Type B pancreatic cell (in vitro differentiated cells): ENCODE data around the gene PCDHB12. TPM values are rescaled to one million over a fixed set of nuclear protein-coding genes. Genes with fewer than 3 reads are reported as not detected.
A peak's percentile ranks its signal among the peaks of the same experiment; 100 is the strongest.
"Not testable (repeated sequence)": the region's sequence is repeated elsewhere in the genome, so short reads cannot be mapped to it uniquely, and the experiment has no call there.

Source experiments
- DNase-seq: peaks from one replicate; pipeline ENCODE4 v3.0.0; 2021; ENCODE audit warnings: mixed read lengths; ENCODE audit not compliant: unreplicated experiment; ENCODE audit errors: extremely low spot score
- H3K27ac Mint-ChIP-seq: 2 replicates; pipeline ENCODE4 v1.8.0; 2021; ENCODE audit warnings: mild to moderate bottlenecking, mixed read lengths
- H3K27me3 Mint-ChIP-seq: 2 replicates; pipeline ENCODE4 v1.8.0; 2021; ENCODE audit warnings: mixed read lengths
- H3K36me3 Mint-ChIP-seq: 2 replicates; pipeline ENCODE4 v1.8.0; 2021; ENCODE audit warnings: mixed read lengths
- H3K4me1 Mint-ChIP-seq: one replicate; pipeline ENCODE4 v1.8.0; 2021; ENCODE audit warnings: mixed read lengths; ENCODE audit not compliant: unreplicated experiment
- H3K4me3 Mint-ChIP-seq: 2 replicates; pipeline ENCODE4 v1.8.0; 2021; ENCODE audit warnings: mild to moderate bottlenecking, mixed read lengths
- H3K9me3 Mint-ChIP-seq: 2 replicates; pipeline ENCODE4 v1.8.0; 2021; ENCODE audit warnings: mixed read lengths
- total RNA-seq: library from RNA; stranded (reverse); gene quantifications from 2 replicates; pipeline ENCODE4 v1.2.1, GENCODE V29; 2021; ENCODE audit warnings: low replicate concordance
- TF ChIP-seq, protein P1 (sequence below): fragments of 200-600 bp; sonication (generic); conservative IDR thresholded peaks from 2 replicates; pipeline ENCODE4 v1.5.0; 2021; ENCODE audit warnings: antibody characterized with exemption, mild to moderate bottlenecking

The PCDHB12 gene
- total RNA-seq, 1 donor from 2014 or later, result 1.4 TPM

DNA sequence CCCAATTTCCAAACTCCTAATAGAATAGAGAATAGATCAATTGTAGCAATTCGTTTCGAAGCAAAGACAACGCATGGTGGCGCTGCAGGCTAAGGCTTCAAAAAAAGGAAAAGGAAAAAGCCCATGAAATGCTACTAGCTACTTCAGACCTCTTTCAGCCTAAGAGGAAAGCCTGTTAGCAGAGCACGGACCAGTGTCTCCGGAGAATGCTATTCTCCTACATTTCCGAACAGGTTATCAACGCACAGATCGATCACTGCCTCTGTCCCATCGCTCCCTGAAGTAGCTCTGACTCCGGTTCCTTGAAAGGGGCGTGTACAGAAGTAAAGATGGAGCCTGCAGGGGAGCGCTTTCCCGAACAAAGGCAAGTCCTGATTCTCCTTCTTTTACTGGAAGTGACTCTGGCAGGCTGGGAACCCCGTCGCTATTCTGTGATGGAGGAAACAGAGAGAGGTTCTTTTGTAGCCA is 36.8 kb downstream of the PCDHB12 start, which contains the start of gene PCDHB15:
Gene PCDHB15 (plus strand): TSS at position 146 of the 468 bp plus-strand sequence. CDS start 184 bp downstream, at position 330.
- no peak for DNase-seq
- H3K4me3 Mint-ChIP-seq, result peak within 1 kb of the TSS; percentile 84
- H3K36me3 Mint-ChIP-seq, result peaks cover 18% of the 10 kb centered on the region
- no peaks in the 10 kb centered on the region for H3K4me1 Mint-ChIP-seq
- no peak within 1 kb of the TSS for H3K27ac Mint-ChIP-seq
- H3K27me3 Mint-ChIP-seq, result no peaks in the 10 kb centered on the region
- peaks cover 25% of the 10 kb centered on the region for H3K9me3 Mint-ChIP-seq
- TF ChIP-seq, protein P1, sequence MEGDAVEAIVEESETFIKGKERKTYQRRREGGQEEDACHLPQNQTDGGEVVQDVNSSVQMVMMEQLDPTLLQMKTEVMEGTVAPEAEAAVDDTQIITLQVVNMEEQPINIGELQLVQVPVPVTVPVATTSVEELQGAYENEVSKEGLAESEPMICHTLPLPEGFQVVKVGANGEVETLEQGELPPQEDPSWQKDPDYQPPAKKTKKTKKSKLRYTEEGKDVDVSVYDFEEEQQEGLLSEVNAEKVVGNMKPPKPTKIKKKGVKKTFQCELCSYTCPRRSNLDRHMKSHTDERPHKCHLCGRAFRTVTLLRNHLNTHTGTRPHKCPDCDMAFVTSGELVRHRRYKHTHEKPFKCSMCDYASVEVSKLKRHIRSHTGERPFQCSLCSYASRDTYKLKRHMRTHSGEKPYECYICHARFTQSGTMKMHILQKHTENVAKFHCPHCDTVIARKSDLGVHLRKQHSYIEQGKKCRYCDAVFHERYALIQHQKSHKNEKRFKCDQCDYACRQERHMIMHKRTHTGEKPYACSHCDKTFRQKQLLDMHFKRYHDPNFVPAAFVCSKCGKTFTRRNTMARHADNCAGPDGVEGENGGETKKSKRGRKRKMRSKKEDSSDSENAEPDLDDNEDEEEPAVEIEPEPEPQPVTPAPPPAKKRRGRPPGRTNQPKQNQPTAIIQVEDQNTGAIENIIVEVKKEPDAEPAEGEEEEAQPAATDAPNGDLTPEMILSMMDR, result peak; percentile 67

DNA sequence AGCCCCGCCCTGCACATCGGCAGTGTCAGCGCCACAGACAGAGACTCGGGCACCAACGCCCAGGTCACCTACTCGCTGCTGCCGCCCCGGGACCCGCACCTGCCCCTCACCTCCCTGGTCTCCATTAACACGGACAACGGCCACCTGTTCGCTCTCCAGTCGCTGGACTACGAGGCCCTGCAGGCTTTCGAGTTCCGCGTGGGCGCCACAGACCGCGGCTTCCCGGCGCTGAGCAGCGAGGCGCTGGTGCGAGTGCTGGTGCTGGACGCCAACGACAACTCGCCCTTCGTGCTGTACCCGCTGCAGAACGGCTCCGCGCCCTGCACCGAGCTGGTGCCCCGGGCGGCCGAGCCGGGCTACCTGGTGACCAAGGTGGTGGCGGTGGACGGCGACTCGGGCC is 38.5 kb downstream of the PCDHB12 start:
- H3K4me1 Mint-ChIP-seq, H3K27me3 Mint-ChIP-seq, H3K4me3 Mint-ChIP-seq, DNase-seq, H3K27ac Mint-ChIP-seq: not testable (repeated sequence)
- H3K36me3 Mint-ChIP-seq, result peaks cover 16% of the 10 kb centered on the region
- H3K9me3 Mint-ChIP-seq, result peaks cover 19% of the 10 kb centered on the region

DNA sequence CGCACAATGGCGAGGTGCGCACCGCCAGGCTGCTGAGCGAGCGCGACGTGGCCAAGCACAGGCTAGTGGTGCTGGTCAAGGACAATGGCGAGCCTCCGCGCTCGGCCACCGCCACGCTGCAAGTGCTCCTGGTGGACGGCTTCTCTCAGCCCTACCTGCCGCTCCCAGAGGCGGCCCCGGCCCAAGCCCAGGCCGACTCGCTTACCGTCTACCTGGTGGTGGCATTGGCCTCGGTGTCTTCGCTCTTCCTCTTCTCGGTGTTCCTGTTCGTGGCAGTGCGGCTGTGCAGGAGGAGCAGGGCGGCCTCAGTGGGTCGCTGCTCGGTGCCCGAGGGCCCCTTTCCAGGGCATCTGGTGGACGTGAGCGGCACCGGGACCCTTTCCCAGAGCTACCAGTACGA is 38.9 kb downstream of the PCDHB12 start:
- H3K4me3 Mint-ChIP-seq, H3K27ac Mint-ChIP-seq, DNase-seq, H3K27me3 Mint-ChIP-seq, H3K4me1 Mint-ChIP-seq: not testable (repeated sequence)
- peaks cover 19% of the 10 kb centered on the region for H3K9me3 Mint-ChIP-seq
- H3K36me3 Mint-ChIP-seq, result peaks cover 15% of the 10 kb centered on the region

DNA sequence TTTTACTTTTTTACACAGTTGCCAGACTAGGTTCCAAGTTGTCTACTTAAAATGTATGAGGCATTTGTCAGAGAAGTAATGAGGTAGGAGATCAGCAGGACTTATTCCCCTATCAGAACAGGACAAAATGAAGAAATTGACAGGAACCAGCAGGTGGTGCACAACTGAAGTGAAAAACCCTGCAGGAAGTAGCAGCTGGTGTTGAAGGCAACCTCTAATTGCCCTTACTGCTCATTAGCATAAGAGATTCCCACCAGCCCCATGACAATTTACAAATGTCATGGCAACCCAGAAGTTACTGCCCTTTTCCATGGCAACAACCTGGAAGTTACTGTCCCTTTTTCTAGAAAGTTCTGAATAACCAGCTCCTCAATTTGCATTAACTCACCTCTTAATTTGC is 42.1 kb downstream of the PCDHB12 start:
- TF ChIP-seq, protein P1, result no peak
- Mint-ChIP-seq H3K27me3 (no peaks in the 10 kb centered on the region), H3K4me1 (no peaks in the 10 kb centered on the region), H3K27ac (no peak overlapping the region), H3K9me3 (peaks cover 23% of the 10 kb centered on the region), H3K4me3 (no peak overlapping the region), H3K36me3 (peaks cover 12% of the 10 kb centered on the region)
- no peak for DNase-seq

DNA sequence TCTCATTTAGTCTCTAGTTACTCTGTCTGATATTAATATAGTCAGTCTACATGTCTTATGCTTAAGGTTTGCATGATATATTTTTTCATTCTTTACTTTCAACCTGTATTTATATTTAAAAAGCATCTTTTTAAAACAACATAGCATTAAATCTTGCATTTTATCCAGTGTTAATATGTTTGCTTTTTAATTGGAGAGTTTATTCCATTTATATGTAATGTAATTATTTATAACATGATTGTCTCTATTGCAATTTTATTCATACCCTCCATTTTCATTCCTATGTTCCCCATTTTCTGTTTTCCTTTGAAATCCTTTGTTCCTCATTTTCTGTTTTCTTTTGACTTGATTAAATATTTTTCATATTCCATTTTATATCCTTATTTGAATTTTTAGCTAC is 49.9 kb downstream of the PCDHB12 start:
- Mint-ChIP-seq H3K9me3 (peaks cover 21% of the 10 kb centered on the region), H3K36me3 (peaks cover 10% of the 10 kb centered on the region), H3K4me1 (no peaks in the 10 kb centered on the region), H3K4me3 (no peak overlapping the region), H3K27me3 (no peaks in the 10 kb centered on the region), H3K27ac (no peak overlapping the region)
- no peak for DNase-seq
- TF ChIP-seq, protein P1, result no peak

DNA sequence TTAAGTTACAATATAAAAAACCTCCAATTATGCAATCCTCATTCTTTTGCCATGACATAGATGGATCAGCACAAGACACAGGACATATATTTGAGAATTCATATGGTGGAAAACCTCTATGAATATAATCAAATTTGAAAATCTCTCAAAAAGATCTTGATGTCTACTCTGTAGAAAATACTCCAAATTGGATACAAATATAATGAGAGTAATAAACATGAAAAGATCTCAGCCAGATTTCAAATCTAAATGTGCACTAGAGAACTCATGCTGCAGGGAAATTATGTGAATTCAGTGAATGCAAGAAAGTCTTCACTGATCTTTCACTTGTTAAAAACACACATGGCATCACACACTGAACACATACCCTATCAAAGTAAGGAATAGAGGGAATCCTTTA is 50.4 kb downstream of the PCDHB12 start:
- TF ChIP-seq, protein P1, result no peak
- Mint-ChIP-seq H3K27me3 (no peaks in the 10 kb centered on the region), H3K9me3 (peaks cover 21% of the 10 kb centered on the region), H3K4me3 (no peak overlapping the region), H3K4me1 (no peaks in the 10 kb centered on the region), H3K36me3 (peaks cover 13% of the 10 kb centered on the region), H3K27ac (no peak overlapping the region)
- no peak for DNase-seq
